SK-N-SH treated with all-trans-retinoic acid at 6 μM for 48 hours (cell line): ENCODE data around the gene DAGLB.

Experiments used
- ARNTL ChIP-seq: fragments of 450-650 bp; formaldehyde crosslinking; IDR thresholded peaks from 2 replicates; pipeline ENCODE4 v1.5.0; 2020; ENCODE audit warnings: low read depth, mild to moderate bottlenecking, moderate library complexity, borderline replicate concordance
- CREB5 ChIP-seq: fragments of 250-450 bp; sonication (Bioruptor Pico); IDR thresholded peaks from 2 replicates; pipeline ENCODE4 v1.5.1; 2020; ENCODE audit warnings: low read depth, mild to moderate bottlenecking, moderate library complexity
- CSDC2 ChIP-seq: fragments of 250-450 bp; sonication (Bioruptor Pico); IDR thresholded peaks from 2 replicates; pipeline ENCODE4 v1.5.0; 2020; ENCODE audit warnings: mild to moderate bottlenecking, moderate library complexity
- ESRRG ChIP-seq: fragments of 250-450 bp; sonication (Bioruptor Pico); IDR thresholded peaks from 2 replicates; pipeline ENCODE4 v1.6.1; 2021; ENCODE audit warnings: mild to moderate bottlenecking
- GLIS3 ChIP-seq: fragments of 250-450 bp; sonication (Bioruptor Pico); IDR thresholded peaks from 2 replicates; pipeline ENCODE4 v1.5.0; 2020; ENCODE audit warnings: mild to moderate bottlenecking, moderate library complexity
- PATZ1 ChIP-seq: fragments of 250-450 bp; sonication (Bioruptor Pico); IDR thresholded peaks from 2 replicates; pipeline ENCODE4 v1.8.0; 2020; ENCODE audit warnings: mild to moderate bottlenecking, moderate library complexity, borderline replicate concordance
- PPARA ChIP-seq: fragments of 250-450 bp; sonication (Bioruptor Pico); IDR thresholded peaks from 2 replicates; pipeline ENCODE4 v1.5.0; 2020; ENCODE audit warnings: mild to moderate bottlenecking, borderline replicate concordance
- SNAI2 ChIP-seq: fragments of 250-450 bp; sonication (Bioruptor Pico); IDR thresholded peaks from 2 replicates; pipeline ENCODE4 v1.5.0; 2020; ENCODE audit warnings: mild to moderate bottlenecking, moderate library complexity
- ZFP3 ChIP-seq: fragments of 250-450 bp; sonication (Bioruptor Pico); IDR thresholded peaks from 2 replicates; pipeline ENCODE4 v1.5.0; 2020; ENCODE audit warnings: mild to moderate bottlenecking, moderate library complexity
- ZFP30 ChIP-seq: fragments of 450-650 bp; formaldehyde crosslinking; IDR thresholded peaks from 2 replicates; pipeline ENCODE4 v1.5.0; 2022; ENCODE audit warnings: mild to moderate bottlenecking, moderate library complexity
- ZNF70 ChIP-seq: fragments of 450-650 bp; formaldehyde crosslinking; IDR thresholded peaks from 2 replicates; pipeline ENCODE4 v1.5.0; 2020; ENCODE audit warnings: mild to moderate bottlenecking, moderate library complexity

- TF ChIP-seq PATZ1 (CRISPR knock-in tag) (no peak), ESRRG (no peak), ZFP30 (no peak), ARNTL (CRISPR knock-in tag) (no peak), CREB5 (peak; percentile 84; the same call in 1 of the 2 replicates), GLIS3 (CRISPR knock-in tag) (no peak), CSDC2 (CRISPR knock-in tag) (no peak), SNAI2 (CRISPR knock-in tag) (no peak), ZNF70 (CRISPR knock-in tag) (no peak), ZFP3 (no peak), PPARA (CRISPR knock-in tag) (no peak)
Observed at GRCh38 chr7:6385110-6385781, 62.5 kb downstream of the DAGLB start.
